HG02571 (cell line): ENCODE data around the gene TMEM255B.
"Not testable (repeated sequence)": the region's sequence is repeated elsewhere in the genome, so short reads cannot be mapped to it uniquely, and the experiment has no call there.

Source experiments
- ATAC-seq: cut with Tn5 transposase; IDR thresholded peaks from one replicate; pipeline ENCODE4 v1.9.1; 2021; ENCODE audit warnings: mild to moderate bottlenecking, moderate library complexity; ENCODE audit not compliant: unreplicated experiment

The TMEM255B gene

DNA sequence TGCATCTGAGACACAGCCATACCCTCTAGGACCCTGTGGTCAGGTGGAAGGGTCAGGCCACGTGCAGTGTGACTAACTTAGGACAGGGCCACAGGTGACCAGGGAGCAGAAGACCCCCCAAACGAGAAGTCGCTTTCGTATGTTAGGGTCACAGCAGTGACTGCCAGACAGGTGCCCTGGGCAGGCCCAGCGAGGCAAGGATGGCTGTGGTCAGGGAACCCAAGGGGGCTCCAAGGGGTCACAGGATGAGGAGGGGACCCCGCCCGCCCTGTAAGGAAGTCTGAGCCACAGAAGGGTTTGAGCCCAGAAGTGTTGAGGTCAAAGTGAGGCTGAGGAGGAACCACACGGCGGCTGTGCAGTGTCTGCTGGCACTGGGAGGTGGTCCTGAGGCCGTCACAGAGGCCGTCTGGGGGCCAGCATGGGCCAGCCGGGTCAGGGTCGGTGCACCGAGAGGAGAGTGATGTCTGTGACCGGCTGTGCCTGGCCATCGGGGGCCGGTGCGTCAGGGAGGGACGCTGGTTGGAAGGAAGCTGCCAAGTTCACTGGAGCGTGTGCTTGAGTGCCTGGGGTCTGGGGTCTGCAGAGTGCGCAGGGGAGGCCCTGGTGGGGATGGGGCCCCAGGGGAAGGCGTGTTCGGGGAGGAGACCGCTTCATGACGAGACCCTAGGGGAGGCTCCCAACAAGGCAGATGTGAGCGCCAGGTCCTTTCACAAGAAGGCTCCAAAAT is 24.8 kb upstream of the TMEM255B start:
- ATAC-seq: no peak

DNA sequence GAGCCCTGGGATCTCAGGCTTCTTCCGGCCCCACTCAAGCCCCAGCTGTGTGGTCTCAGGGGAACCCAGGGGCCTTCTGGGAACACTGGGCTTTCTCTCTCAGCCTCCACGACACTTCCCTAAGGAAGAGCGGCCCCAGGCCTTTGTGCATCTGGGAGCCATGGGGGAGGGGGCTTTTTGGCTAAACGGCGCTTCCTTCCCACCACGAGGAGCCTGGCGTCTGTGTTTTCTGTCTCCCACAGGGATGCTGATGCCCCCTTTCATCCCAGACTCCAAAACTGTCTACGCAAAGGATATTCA is 24.2 kb upstream of the TMEM255B start:
- no peak for ATAC-seq

- no peak for ATAC-seq
These were observed 23.8 kb upstream of the TMEM255B start for GRCh38 chr13:113735194-113735593.

GRCh38 chr13:113735750-113736149 is 23.3 kb upstream of the TMEM255B start:
- ATAC-seq: no peak

DNA sequence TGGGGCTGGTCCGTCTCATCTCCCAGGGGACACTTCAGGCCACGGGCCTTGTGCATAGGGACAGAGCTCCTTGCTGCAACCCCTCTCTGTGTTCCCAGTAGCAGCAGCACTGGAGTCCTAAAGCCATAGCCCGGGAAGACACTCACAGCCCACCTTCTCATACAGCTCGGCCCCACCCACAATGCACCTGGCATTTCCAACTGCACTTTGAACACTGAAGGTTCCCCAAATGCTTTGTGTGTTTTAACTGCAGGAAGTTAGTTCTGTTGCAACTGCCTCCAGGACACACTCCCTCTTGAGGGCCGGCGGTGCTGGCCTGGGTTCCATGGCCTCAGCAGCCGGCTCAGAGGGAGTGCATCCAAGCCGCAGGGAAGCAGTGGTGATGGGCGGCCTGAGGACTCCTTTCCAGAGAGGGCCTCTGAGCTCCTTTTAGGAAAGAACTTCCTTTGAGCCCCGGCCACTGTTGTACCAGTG is 22.7 kb upstream of the TMEM255B start:
- ATAC-seq: no peak

- ATAC-seq: no peak
These were observed 21.2 kb upstream of the TMEM255B start for GRCh38 chr13:113737803-113738202.

DNA sequence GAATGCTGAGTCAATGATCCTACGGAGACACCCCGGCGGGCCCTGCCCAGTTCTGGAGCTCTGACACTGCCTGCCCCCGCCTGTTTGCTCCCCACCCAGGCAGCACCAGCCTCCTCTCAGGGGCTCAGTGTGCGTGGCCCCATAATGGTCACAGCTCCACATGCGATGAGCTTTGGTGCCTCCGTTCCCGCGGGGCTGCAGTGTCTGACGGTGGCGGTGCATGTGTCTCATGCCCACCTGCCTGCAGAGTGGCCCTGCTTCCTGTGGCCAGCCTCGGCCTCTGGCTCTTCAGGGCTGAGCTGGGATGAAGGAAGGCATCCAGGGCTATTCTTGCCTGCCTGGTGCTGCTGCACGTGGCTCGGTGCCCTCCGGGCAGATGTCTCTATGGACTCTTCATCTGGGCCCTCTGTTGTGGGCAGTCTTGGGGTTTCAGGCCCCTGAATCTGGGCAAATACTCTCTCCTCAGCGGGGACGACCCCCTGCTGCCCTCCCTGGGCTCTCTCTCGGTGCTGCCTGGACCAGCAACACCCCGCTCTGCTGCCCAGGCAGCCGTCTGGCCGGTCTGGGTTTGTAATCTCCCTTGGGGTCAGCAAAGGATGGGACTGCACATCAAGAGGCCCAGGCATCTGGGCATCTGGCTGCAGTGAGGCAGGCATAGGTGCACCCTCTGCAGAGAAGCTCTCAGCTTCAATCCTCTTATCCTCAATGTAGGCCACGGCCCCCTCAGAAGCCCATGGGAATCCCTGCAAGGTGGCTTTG is 19.3 kb upstream of the TMEM255B start:
- ATAC-seq: no peak

DNA sequence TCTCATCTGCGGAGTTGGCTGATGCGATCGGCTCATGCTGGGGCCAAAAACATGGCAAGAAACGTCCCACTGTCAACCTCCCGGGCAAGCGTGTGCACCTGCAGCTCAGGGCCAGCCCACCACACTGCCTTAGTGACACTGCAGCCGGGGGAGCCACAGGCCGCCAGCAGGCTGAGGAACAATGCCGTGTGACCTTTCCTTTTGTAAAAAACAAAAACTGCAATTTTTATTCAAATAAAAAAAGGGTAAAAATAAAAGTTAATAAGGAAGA is 18.8 kb upstream of the TMEM255B start:
- no peak for ATAC-seq

GRCh38 chr13:113740661-113741060 is 18.4 kb upstream of the TMEM255B start:
- ATAC-seq: no peak

DNA sequence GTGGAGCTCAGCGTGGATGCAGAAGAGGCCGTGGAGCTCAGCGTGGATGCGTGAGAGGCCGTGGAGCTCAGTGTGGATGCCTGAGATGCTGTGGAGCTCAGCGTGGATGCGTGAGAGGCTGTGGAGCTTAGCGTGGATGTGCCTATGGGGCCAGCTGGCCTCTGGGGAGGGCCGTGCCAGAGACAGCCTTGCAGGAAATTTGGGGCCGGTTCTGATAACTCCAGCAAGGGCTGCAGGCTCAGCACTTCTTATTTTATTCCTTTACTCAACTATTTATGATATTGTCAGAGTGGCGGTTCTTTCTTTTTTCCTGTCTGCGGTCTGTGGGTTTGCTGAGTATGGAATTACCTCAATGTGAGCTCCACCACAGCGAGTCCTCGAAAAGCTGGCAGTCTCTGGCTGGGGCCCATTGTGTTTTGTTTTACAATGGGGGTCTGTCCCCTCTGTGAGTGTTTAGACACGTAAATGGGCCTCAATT is 17.8 kb upstream of the TMEM255B start:
- ATAC-seq: no peak

DNA sequence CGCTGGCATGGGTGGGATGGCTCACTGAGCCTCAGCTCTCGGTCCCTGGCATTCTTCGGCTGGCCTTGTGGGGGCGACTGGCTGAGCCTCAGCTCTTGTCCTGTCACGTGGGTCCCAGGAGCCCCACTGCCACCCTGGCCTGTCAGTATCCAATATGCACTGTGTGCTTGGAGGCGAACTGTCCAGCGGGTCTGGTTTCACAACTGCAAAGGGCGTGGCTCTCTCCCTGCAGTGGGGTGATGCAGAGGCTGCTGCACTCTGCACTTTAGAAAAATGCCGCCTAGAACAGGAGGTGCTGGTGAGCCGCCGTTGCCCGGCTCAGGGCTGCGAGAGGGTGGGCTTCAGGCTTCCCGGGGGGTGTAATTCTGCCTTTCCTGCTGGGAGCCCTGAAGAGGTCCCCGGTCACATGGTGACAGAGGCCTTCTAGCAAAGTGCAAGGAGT is 17.0 kb upstream of the TMEM255B start:
- no peak for ATAC-seq

- no peak for ATAC-seq
These were observed 16.4 kb upstream of the TMEM255B start for GRCh38 chr13:113742445-113743120.

- no peak for ATAC-seq
These were observed 15.4 kb upstream of the TMEM255B start for GRCh38 chr13:113743366-113744195.

DNA sequence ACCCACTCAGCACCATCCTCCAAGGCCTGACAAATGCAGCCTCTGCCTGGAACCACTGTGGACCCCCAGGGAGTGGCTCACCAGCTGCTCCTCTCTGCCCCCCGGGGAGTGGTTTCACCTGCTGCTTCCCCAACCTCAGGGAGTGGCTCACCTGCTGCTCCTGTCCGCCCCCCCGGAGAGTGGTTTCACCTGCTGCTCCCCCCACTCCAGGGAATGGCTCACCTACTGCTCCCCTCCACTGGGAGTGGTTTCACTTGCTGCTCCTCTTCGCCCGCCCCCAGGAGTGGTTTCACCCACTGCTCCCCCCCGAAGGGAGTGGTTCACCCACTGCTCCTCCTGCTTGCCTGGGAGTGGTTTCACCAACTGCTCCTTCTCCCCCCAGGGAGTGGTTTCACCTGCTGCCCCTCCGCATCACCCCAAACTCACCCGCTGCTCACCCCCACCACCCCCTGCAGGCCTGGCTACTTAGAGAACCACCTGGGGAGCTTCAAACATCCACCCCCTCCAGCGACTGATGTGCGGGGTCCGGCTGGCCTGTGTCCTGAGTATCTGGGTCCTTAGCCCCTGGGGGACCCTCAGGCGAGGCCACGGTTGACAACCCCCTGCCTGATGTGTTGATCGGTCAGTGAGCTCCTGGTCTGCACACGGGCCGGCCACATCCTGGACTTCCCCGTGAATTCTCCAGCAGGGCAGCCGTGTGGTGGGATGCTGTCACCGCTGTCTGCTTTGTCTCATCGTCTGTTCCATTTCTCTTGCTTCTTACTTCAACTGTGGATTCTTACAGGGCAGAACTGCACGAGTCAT is 14.6 kb upstream of the TMEM255B start:
- no peak for ATAC-seq

DNA sequence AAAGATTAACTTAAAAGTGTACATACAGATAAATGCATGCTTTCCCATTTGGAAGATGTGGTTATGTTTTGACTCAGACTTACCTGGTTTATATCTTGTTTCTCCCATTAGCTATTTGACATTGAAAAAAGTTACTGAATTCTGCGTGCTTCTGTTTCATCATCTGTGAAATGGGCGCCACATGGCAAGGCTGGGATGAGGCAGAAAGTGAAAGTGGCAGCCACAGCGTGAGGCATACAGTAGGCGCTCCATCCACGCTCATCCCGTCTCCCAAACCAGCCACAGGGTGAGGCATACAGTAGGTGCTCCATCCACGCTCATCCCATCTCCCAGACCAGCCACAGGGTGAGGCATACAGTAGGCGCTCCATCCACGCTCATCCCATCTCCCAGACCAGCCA is 14.0 kb upstream of the TMEM255B start:
- ATAC-seq: no peak

- ATAC-seq: not testable (repeated sequence)
These were observed 13.4 kb upstream of the TMEM255B start for GRCh38 chr13:113745500-113746142.

- no peak for ATAC-seq
These were observed 12.9 kb upstream of the TMEM255B start for GRCh38 chr13:113746143-113746525.

GRCh38 chr13:113746671-113747070 is 12.4 kb upstream of the TMEM255B start:
- no peak for ATAC-seq

DNA sequence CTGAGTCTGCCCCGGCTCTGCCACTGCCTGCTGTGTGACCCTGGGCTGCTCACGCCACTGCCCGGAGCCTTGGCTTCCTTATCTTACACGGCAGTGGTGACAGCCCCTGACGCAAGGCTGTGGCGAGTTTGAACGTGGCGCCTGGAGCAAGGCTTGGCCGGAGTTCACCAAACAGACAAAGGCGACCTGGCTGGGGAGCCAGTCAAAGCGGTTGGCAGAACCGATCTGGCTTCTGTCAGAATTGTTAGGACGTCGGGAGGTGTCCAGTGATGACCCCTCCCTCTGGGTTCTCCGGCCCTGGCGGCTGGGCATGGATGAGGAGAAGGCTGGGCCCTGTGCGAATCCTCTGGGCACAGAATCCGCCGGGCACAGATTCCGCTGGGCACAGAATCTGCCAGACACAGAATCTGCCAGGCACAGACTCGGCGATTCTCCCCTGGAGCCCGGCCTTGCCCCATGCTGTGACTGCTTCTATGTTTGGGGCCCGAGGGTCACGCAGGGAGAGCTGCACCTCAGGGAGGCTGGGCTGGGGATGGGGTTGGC is 11.7 kb upstream of the TMEM255B start:
- no peak for ATAC-seq
